Naive B cell (primary cell): Measurements from ENCODE around the gene OTOG. TPM values are rescaled to one million over a fixed set of nuclear protein-coding genes. Genes with fewer than 3 reads are reported as not detected.

Experiments used
- ATAC-seq, 2 donors: fragments of 150-1000 bp; cut with Tn5 transposase; 2 replicates each; pipeline ENCODE4 v1.10.0; 2021; ENCODE audit warnings: low read depth in 2 of 2, mild to moderate bottlenecking in 2 of 2, moderate library complexity in 2 of 2
- DNase-seq: peaks from one replicate; pipeline ENCODE4 v3.0.0; 2022
- H3K27ac Mint-ChIP-seq, 6 donors: one replicate each; pipeline ENCODE4 v1.8.0; 2020 to 2022; ENCODE audit warnings: mild to moderate bottlenecking in 6 of 6, mixed read lengths in 6 of 6, moderate library complexity in 5 of 6, inconsistent platforms in 2 of 6
- H3K27me3 Mint-ChIP-seq, 3 donors: one replicate each; pipeline ENCODE4 v1.8.0; 2021 to 2022; ENCODE audit warnings: mixed read lengths in 3 of 3, mild to moderate bottlenecking in 1 of 3
- H3K36me3 Mint-ChIP-seq, 2 donors: one replicate each; pipeline ENCODE4 v1.8.0; 2020 to 2022; ENCODE audit warnings: mixed read lengths in 2 of 2, inconsistent platforms in 1 of 2, mild to moderate bottlenecking in 1 of 2
- H3K4me1 Mint-ChIP-seq, 3 donors: one replicate each; pipeline ENCODE4 v1.8.0; 2020 to 2022; ENCODE audit warnings: mixed read lengths in 3 of 3, inconsistent platforms in 1 of 3, mild to moderate bottlenecking in 1 of 3, moderate library complexity in 1 of 3
- H3K4me3 Mint-ChIP-seq, 8 donors: one replicate each; pipeline ENCODE4 v1.8.0; 2020 to 2022; ENCODE audit warnings: mild to moderate bottlenecking in 8 of 8, mixed read lengths in 8 of 8, moderate library complexity in 8 of 8, inconsistent platforms in 2 of 8
- H3K9me3 Mint-ChIP-seq, 7 donors: one replicate each; pipeline ENCODE4 v1.8.0; 2020 to 2022; ENCODE audit warnings: mixed read lengths in 7 of 7, mild to moderate bottlenecking in 5 of 7, inconsistent platforms in 2 of 7, moderate library complexity in 1 of 7
- polyA plus RNA-seq, 6 donors: library from polyadenylated mRNA; unstranded; fragments of 300-500 nt; fragmentation: Illumina TruSeq; gene quantifications; one replicate each; pipeline ENCODE4 v1.2.3, GENCODE V29; 2021; ENCODE audit warnings: low read depth in 6 of 6

Gene OTOG
- polyA plus RNA-seq, 6 donors from 2014 or later, result not detected

GRCh38 chr11:17593466-17594245, 46.6 kb downstream of the OTOG start:
- ATAC-seq (no peak), DNase-seq (no peak)
- no peaks in the 10 kb centered on the region for H3K4me1 Mint-ChIP-seq
- H3K27ac Mint-ChIP-seq, result no peak overlapping the region
- no peak overlapping the region for H3K4me3 Mint-ChIP-seq
- H3K9me3 Mint-ChIP-seq, result peaks cover 0 to 17% (median 3%) of the 10 kb centered on the region in 7 donors
- peaks cover 4 to 16% (median 5%) of the 10 kb centered on the region in 3 donors for H3K27me3 Mint-ChIP-seq
- H3K36me3 Mint-ChIP-seq, result peaks cover 0 to 3% of the 10 kb centered on the region in 2 donors

GRCh38 chr11:17594686-17595192, 47.7 kb downstream of the OTOG start:
- DNase-seq, result no peak
- Mint-ChIP-seq H3K4me3 (no peak overlapping the region), H3K27me3 (peaks cover 4 to 16% (median 14%) of the 10 kb centered on the region in 3 donors), H3K4me1 (no peaks in the 10 kb centered on the region), H3K9me3 (peaks cover 0 to 17% (median 3%) of the 10 kb centered on the region in 7 donors), H3K36me3 (peaks cover 0 to 3% of the 10 kb centered on the region in 2 donors), H3K27ac (no peak overlapping the region)
- no peak for ATAC-seq

- ATAC-seq (no peak), DNase-seq (no peak)
- Mint-ChIP-seq H3K27ac (no peak overlapping the region), H3K36me3 (peaks cover 0 to 3% of the 10 kb centered on the region in 2 donors), H3K27me3 (peaks cover 4 to 17% (median 14%) of the 10 kb centered on the region in 3 donors), H3K4me1 (no peaks in the 10 kb centered on the region), H3K4me3 (no peak overlapping the region), H3K9me3 (peaks cover 0 to 17% (median 3%) of the 10 kb centered on the region in 7 donors)
These were observed 48.7 kb downstream of the OTOG start for GRCh38 chr11:17595526-17596309.

GRCh38 chr11:17596310-17596669, 49.2 kb downstream of the OTOG start:
- DNase-seq, result no peak
- Mint-ChIP-seq H3K4me1 (no peaks in the 10 kb centered on the region), H3K27ac (no peak overlapping the region), H3K36me3 (peaks cover 0 to 3% of the 10 kb centered on the region in 2 donors), H3K27me3 (peaks cover 4 to 22% (median 20%) of the 10 kb centered on the region in 3 donors), H3K9me3 (peaks cover 0 to 17% (median 3%) of the 10 kb centered on the region in 7 donors), H3K4me3 (no peak overlapping the region)
- ATAC-seq, result no peak

- Mint-ChIP-seq H3K4me3 (no peak overlapping the region), H3K27ac (no peak overlapping the region), H3K4me1 (no peaks in the 10 kb centered on the region), H3K27me3 (peaks cover 3 to 23% (median 22%) of the 10 kb centered on the region in 3 donors), H3K9me3 (peaks cover 0 to 17% (median 3%) of the 10 kb centered on the region in 7 donors), H3K36me3 (peaks cover 0 to 3% of the 10 kb centered on the region in 2 donors)
- no peak for DNase-seq
- no peak for ATAC-seq
These were observed 49.7 kb downstream of the OTOG start for GRCh38 chr11:17596711-17597110.

- peaks cover 0 to 23% (median 18%) of the 10 kb centered on the region in 3 donors for H3K27me3 Mint-ChIP-seq
- peaks cover 0 to 17% (median 3%) of the 10 kb centered on the region in 7 donors for H3K9me3 Mint-ChIP-seq
- ATAC-seq, result no peak
- no peak overlapping the region for H3K4me3 Mint-ChIP-seq
- H3K36me3 Mint-ChIP-seq, result peaks cover 0 to 3% of the 10 kb centered on the region in 2 donors
- DNase-seq, result no peak
- H3K4me1 Mint-ChIP-seq, result no peaks in the 10 kb centered on the region
- no peak overlapping the region for H3K27ac Mint-ChIP-seq
These were observed 50.7 kb downstream of the OTOG start for GRCh38 chr11:17597770-17598169.

- ATAC-seq (peak; percentile 52 to 64), DNase-seq (peak; percentile 30)
- H3K4me3 Mint-ChIP-seq, result peak overlapping the region in 2 of 8 donors; percentile 43 to 61
- no peak overlapping the region for H3K27ac Mint-ChIP-seq
- no peaks in the 10 kb centered on the region for H3K4me1 Mint-ChIP-seq
- H3K27me3 Mint-ChIP-seq, result peaks cover 0 to 23% (median 16%) of the 10 kb centered on the region in 3 donors
- peaks cover 0 to 17% (median 3%) of the 10 kb centered on the region in 7 donors for H3K9me3 Mint-ChIP-seq
- H3K36me3 Mint-ChIP-seq, result peaks cover 0 to 3% of the 10 kb centered on the region in 2 donors
These were observed 51.8 kb downstream of the OTOG start for GRCh38 chr11:17598700-17599459.

- Mint-ChIP-seq H3K9me3 (peaks cover 0 to 12% (median 0%) of the 10 kb centered on the region in 7 donors), H3K27me3 (peaks cover 0 to 23% (median 10%) of the 10 kb centered on the region in 3 donors), H3K4me1 (no peaks in the 10 kb centered on the region), H3K27ac (no peak overlapping the region), H3K36me3 (no peaks in the 10 kb centered on the region), H3K4me3 (peak overlapping the region in 1 of 8 donors; percentile 61)
- ATAC-seq (no peak), DNase-seq (no peak)
These were observed 52.4 kb downstream of the OTOG start for GRCh38 chr11:17599460-17599925.

- Mint-ChIP-seq H3K4me1 (no peaks in the 10 kb centered on the region), H3K9me3 (peaks cover 0 to 2% (median 0%) of the 10 kb centered on the region in 7 donors), H3K36me3 (no peaks in the 10 kb centered on the region), H3K4me3 (no peak overlapping the region), H3K27me3 (peaks cover 0 to 23% (median 7%) of the 10 kb centered on the region in 3 donors), H3K27ac (no peak overlapping the region)
- DNase-seq (no peak), ATAC-seq (no peak)
These were observed 53.5 kb downstream of the OTOG start for GRCh38 chr11:17600316-17601255.

GRCh38 chr11:17601256-17601671, 54.2 kb downstream of the OTOG start:
- Mint-ChIP-seq H3K4me3 (no peak overlapping the region), H3K9me3 (no peaks in the 10 kb centered on the region), H3K27me3 (peaks cover 0 to 20% (median 6%) of the 10 kb centered on the region in 3 donors), H3K4me1 (no peaks in the 10 kb centered on the region), H3K36me3 (no peaks in the 10 kb centered on the region), H3K27ac (no peak overlapping the region)
- DNase-seq, result no peak
- no peak for ATAC-seq

GRCh38 chr11:17601676-17602075, 54.6 kb downstream of the OTOG start:
- ATAC-seq (no peak), DNase-seq (no peak)
- H3K36me3 Mint-ChIP-seq, result no peaks in the 10 kb centered on the region
- no peak overlapping the region for H3K4me3 Mint-ChIP-seq
- peaks cover 0 to 18% (median 6%) of the 10 kb centered on the region in 3 donors for H3K27me3 Mint-ChIP-seq
- no peaks in the 10 kb centered on the region for H3K9me3 Mint-ChIP-seq
- H3K4me1 Mint-ChIP-seq, result no peaks in the 10 kb centered on the region
- no peak overlapping the region for H3K27ac Mint-ChIP-seq
